Measurements from ENCODE around the gene CERS6. TPM values are rescaled to one million over a fixed set of nuclear protein-coding genes. Genes with fewer than 3 reads are reported as not detected.

Gene CERS6
- total and polyA plus RNA-seq, 2 of the 8 experiments (the other 6 are each of a cell fraction or from before 2014, with no cell fraction given), result 6.8 to 28.2 TPM

GRCh38 chr2:168550670-168551069, 94.6 kb downstream of the CERS6 start:
- peak overlapping the region; percentile 50 for H2BK120ac ChIP-seq (replicated peaks; ENCODE audit: low read depth, low read length)
- H3K4me2 ChIP-seq (ENCODE audit: insufficient read depth in 1 of 2, low read depth in 2 of 2, low read length in 2 of 2), result no peak overlapping the region
- H2BK15ac ChIP-seq (ENCODE audit: low read length), result no peak overlapping the region
- H4K20me1 ChIP-seq (replicated peaks in 1 of 2; ENCODE audit: control insufficient read depth in 1 of 2, insufficient read depth in 2 of 2, low read length in 2 of 2), result no peaks in the 10 kb centered on the region
- H3K18ac ChIP-seq (ENCODE audit: extremely low read depth, low read length), result peak overlapping the region; percentile 41; the same call in 1 of the 2 replicates
- H3K23me2 ChIP-seq (ENCODE audit: low read depth, low read length), result no peaks in the 10 kb centered on the region
- peak overlapping the region; percentile 41 for H2BK12ac ChIP-seq (ENCODE audit: low read depth, low read length)
- H3K27me3 ChIP-seq (replicated peaks in 1 of 4; ENCODE audit: control insufficient read depth in 3 of 4, extremely low read depth in 1 of 4, insufficient read depth in 3 of 4, low read length in 3 of 4), result no peaks in the 10 kb centered on the region
- H2BK5ac ChIP-seq (ENCODE audit: low read depth, low read length), result peak overlapping the region; percentile 78; the same call in 1 of the 2 replicates
- H3K4me3 ChIP-seq (ENCODE audit: extremely low read depth in 1 of 4, insufficient read depth in 2 of 4, low read depth in 3 of 4, low read length in 4 of 4), result no peak overlapping the region; a peak in 1 of 8 replicates
- no peak overlapping the region for H3K23ac ChIP-seq (ENCODE audit: insufficient read length)
- H3K79me2 ChIP-seq (ENCODE audit: control insufficient read depth in 1 of 2, insufficient read depth in 2 of 2, low read length in 2 of 2), result peaks cover 0 to 42% of the 10 kb centered on the region in 2 experiments; a peak in 3 of 4 replicates
- no peak overlapping the region for H3K14ac ChIP-seq (ENCODE audit: insufficient read length)
- peak overlapping the region; percentile 11 for H4K5ac ChIP-seq (ENCODE audit: insufficient read length, low read depth, low read length)
- no peak overlapping the region for H2AK5ac ChIP-seq (ENCODE audit: low read depth, low read length)
- TF ChIP-seq RAD21 (IDR thresholded peaks at IDR 0.05 in 1 of 2, conservative IDR thresholded peaks at IDR 0.05 in 1 of 2; ENCODE audit: low read depth in 2 of 2, low read length in 2 of 2) (peak in 1 of 2 experiments; percentile 3; a peak in 1 of 4 replicates), RBBP5 (IDR thresholded peaks at IDR 0.05; ENCODE audit: borderline replicate concordance, low read depth, low read length) (0 out of 2 replicates have a peak, but pooled peaks have one; percentile 38), CTCF (IDR thresholded peaks at IDR 0.05; ENCODE audit: control extremely low read depth in 1 of 3, insufficient read depth in 1 of 3, low read depth in 1 of 3, low read length in 3 of 3) (peak in 1 of 3 experiments; percentile 13; a peak in 2 of 4 replicates), SP2 (IDR thresholded peaks at IDR 0.05; ENCODE audit: low read length) (no peak)
- H3K79me1 ChIP-seq (ENCODE audit: low read depth, low read length), result peaks cover 1% of the 10 kb centered on the region
- peak overlapping the region; percentile 93 for H4K91ac ChIP-seq (replicated peaks; ENCODE audit: insufficient read length, low read length)
- peak overlapping the region; percentile 66 for H4K8ac ChIP-seq (ENCODE audit: extremely low read depth, insufficient read depth, low read length)
- H3K56ac ChIP-seq (replicated peaks; ENCODE audit: insufficient read length, low read depth, low read length), result no peak overlapping the region
- H2BK20ac ChIP-seq (ENCODE audit: low read length), result peak overlapping the region; percentile 38
- WGBS, 2 experiments (ENCODE audit: extremely low coverage in 1 of 2, insufficient coverage in 1 of 2, insufficient read length in 1 of 2, insufficient replicate concordance in 2 of 2, low coverage in 1 of 2, low lambda C conversion rate in 2 of 2, missing lambda C conversion rate in 1 of 2), result 70% methylated on average over 5 of the region's 5 CpGs; no CpG with 5 or more reads in 1 of the 2 experiments
- peaks cover 0 to 11% (median 8%) of the 10 kb centered on the region in 4 experiments for H3K4me1 ChIP-seq (replicated peaks in 1 of 4; ENCODE audit: control insufficient read depth in 3 of 4, insufficient read depth in 4 of 4, low read length in 3 of 4)
- H3K4ac ChIP-seq (replicated peaks; ENCODE audit: insufficient read length, low read depth, low read length), result no peak overlapping the region
- DNase-seq (ENCODE audit: low read depth in 1 of 2, low spot score in 2 of 2) (peak in 1 of 2 experiments; percentile 7), FAIRE-seq (no peak)
- H3K36me3 ChIP-seq (ENCODE audit: control insufficient read depth in 2 of 4, insufficient read depth in 4 of 4, low read length in 3 of 4), result no peaks in the 10 kb centered on the region
- ChIA-PET CTCF (ENCODE audit: partially characterized antibody) (interaction anchor here (0.6 to 1.6 kb wide), 10 partner anchors 10 to 204 kb away, joined by 3 to 4 read pairs (median 4); no protein-coding TSS in a partner anchor), POLR2A (ENCODE audit: partially characterized antibody) (interaction anchor here (0.8 to 1.6 kb wide), 7 partner anchors 9 to 39 kb away, joined by 3 to 8 read pairs (median 3); no protein-coding TSS in a partner anchor)
- no peak overlapping the region for H2AFZ ChIP-seq (ENCODE audit: low read length)
- H3K9me3 ChIP-seq (ENCODE audit: insufficient read depth in 2 of 2, low read depth in 1 of 2, low read length in 1 of 2), result no peaks in the 10 kb centered on the region
- peak overlapping the region; percentile 63; the same call in 1 of the 2 replicates for H3K27ac ChIP-seq (ENCODE audit: low read depth, low read length)
- H3K9ac ChIP-seq (replicated peaks in 1 of 4; ENCODE audit: extremely low read depth in 1 of 4, low read depth in 3 of 4, low read length in 3 of 4), result no peak overlapping the region
